SW480 (cell line): ENCODE measurements around the gene TSPYL1.
"Not testable (repeated sequence)": the region's sequence is repeated elsewhere in the genome, so short reads cannot be mapped to it uniquely, and the experiment has no call there.

Experiments used
- DNase-seq: peaks from one replicate; pipeline ENCODE4 v3.0.0-alpha.2; 2016; ENCODE audit warnings: low spot score

Gene TSPYL1

DNA sequence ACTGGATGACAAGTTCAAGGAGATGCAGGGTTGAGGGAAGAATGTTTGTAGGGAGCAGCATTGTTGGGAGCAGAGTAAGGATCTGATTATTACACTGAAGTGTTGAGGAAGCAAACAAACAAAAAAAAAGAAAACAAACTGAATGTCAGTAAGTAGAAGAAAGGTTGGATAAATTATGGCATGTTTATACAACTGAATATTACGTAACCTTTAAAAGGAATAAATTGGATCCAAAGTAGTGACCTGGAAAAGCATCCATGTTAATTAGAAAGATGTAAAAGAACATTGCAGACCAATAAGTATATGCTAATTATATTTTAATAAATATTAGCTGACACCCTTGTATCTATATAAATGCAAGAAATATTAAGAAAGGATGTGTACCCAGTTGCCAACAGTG is 12.8 kb upstream of the TSPYL1 start:
- DNase-seq = no peak

DNA sequence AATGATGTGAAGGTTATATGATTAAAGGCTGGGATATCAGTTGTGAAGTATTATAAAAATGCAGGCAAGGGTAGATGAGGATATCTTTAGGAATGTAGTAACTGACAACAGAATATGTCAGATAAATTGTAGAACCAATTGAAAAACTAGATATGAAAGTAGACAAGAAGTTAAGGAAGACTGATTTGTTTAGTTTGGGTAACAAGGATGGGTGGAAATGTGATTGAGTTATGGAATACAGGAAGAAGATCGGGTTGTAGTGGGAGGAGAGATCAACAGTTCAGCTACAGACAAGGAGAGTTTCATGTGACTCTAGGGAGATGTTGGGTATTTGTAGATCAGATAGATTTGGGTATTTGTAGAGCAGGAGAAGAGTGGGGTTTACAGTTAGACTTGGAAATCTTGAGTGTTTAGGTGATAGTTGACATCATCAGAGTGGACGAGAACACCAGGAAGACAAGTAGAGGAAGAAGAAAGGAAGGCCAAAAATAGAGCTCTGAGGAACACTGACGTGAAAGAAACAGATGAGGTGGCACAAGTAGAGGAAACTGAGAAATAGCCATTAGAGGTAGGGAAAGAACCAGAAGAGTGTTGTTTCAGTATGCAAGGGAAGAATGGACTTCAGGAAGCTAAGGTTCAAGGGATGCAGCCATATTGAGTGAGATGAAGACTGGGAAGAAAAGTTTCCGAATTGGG is 12.1 kb upstream of the TSPYL1 start:
- DNase-seq = no peak

DNA sequence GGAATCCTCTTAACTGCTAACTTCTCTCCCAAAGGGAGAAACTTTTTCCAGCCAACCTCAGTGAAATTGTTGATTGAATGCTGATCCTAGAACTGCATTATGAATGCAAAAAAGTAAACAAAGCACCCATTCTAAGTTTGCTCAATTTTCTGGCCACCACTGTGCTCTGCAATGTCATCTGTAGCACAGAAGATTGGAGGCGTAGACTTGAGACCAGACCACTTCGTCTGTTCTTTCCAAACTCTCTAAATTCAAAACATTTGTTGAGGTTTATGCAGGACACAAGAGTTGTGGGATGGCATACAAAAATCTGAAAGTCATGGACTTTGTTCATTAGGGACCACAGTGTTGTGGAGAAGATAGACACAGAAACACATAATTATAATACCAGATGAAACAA is 11.1 kb upstream of the TSPYL1 start:
- DNase-seq = no peak

DNA sequence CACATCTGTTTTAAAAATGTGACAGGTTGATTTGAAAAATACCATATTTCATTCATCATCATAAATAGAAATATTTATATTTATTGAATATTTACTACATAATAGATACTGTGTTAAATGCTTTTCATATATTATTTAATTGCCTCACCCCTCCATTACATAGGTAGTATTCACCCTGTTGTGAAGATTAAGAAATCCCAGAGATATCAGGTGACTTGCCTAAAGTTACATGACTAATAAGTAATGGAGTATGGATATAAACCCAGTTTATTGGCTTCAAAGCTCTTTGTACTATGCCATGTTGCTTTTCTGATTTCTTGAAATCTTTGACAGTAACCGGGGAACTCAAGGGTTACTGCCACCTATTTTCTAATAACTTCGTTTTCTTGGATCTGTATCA is 10.1 kb upstream of the TSPYL1 start:
- DNase-seq = no peak

DNA sequence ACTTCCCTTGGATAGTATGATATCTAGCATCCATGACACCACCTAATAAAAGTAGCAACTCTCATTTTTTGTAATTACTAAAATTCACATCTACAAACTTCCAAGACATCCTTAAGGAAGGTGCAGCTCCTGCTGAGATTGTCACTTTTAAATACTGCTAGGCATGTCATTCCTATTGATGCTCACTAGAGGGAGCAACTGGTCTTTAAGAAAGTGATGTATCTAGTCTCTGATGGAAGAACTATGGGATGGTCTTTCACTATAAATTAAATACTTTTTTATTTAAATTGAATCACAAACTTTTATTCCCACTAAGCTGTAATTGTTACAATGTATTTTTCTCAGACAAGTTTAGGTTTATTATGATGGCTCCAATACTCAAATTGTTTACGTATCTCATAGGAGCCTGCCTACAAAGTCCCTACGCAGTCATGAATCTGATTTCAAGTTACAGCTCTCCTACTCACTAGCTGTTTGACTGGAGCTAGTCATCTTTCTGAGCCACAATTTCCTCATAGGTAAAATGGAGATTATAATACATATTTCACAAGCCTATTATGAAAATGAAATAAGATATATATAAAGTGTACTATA is 8.1 kb upstream of the TSPYL1 start:
- DNase-seq = peak; percentile 35

DNA sequence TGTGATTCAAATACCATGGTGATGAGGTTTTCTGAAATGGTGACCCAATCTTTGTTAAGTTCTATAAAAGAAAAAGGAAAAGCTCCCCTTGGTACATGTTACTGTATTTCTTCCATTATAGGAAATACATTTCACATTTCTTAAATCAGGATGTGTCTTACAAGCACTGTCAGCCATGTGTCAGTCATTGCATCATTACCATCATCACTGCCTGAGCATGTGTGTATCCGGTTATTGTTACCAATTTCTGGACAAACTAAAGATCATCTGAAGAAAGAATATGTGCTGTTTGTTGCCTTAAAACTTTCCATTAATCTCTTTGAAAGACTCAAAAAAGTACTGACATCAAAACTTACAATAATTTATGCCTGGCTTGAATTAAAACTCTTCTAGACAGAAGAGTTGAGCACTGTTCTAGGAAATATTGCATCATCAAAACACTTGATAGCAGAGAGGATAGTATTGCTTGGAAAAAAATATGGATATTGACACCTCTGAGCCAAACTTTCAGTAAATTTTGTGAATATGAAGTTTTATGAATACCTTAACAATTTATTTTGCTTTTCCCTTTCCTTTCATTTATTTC is 7.1 kb upstream of the TSPYL1 start:
- DNase-seq = no peak

DNA sequence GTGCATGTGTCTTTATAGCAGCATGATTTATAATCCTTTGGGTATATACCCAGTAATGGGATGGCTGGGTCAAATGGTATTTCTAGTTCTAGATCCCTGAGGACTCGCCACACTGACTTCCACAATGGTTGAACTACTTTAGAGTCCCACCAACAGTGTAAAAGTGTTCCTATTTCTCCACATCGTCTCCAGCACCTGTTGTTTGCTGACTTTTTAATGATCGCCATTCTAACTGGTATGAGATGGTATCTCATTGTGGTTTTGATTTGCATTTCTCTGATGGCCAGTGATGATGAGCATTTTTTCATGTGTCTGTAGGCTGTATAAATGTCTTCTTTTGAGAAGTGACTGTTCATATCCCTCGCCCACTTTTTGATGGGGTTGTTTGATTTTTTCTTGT is 5.3 kb upstream of the TSPYL1 start:
- not testable (repeated sequence) for DNase-seq

DNA sequence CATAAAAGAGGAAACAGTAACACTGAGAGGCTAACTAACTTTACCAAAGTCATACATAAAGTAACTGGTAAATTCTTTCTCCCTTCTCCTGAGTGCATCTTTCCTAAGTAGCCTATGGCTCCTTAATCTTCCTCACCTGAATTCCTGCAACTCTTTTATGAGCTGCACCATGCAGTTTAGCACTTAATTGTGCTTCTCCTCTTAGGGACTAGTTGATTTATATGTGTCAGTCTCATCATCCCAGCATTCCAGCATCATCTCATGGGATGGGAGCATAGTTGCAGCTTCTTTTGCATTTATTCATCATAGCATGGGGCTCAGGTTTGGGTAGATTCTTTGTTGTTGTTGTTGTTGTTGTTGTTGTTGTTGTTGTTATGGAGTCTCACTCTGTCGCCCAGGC is 3.5 kb upstream of the TSPYL1 start:
- no peak for DNase-seq

DNA sequence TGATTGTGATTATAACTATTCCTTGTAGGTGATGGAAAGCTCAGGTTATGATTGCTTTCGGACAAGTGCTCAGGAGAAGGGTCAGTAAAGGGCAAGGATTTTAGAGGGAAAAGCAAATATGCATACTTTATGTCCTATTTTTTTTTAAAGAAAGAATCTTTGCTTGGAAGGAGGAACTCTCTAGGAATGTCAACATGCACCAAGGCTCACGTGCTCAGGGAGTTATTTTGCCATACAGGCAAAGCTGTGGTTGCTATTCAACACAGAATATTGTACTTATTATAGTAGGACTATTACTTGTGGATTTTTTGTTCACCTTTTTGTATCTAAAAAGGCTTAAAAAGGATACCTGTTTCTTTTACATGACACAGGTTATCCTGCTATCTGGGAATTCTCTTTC is 3.0 kb upstream of the TSPYL1 start:
- DNase-seq = no peak

DNA sequence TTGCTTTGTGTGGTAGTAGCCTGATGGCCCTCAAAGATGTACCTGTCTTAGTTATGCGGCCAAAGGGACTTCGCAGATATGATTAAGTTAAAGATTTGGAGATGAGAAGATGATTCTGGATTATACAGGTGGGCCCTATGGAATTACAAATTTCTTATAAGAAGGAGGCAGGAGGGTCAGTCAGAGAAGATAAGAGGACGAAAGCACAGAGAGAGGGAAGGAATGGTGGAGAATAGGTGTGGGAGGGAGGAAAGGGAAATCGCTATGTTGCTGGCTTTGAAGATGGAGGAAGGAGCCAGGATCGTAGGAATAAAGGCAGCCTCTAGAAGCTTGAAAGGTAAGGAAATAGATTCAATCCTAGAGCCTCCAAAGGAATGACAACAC is 1.2 kb upstream of the TSPYL1 start:
- no peak for DNase-seq

DNA sequence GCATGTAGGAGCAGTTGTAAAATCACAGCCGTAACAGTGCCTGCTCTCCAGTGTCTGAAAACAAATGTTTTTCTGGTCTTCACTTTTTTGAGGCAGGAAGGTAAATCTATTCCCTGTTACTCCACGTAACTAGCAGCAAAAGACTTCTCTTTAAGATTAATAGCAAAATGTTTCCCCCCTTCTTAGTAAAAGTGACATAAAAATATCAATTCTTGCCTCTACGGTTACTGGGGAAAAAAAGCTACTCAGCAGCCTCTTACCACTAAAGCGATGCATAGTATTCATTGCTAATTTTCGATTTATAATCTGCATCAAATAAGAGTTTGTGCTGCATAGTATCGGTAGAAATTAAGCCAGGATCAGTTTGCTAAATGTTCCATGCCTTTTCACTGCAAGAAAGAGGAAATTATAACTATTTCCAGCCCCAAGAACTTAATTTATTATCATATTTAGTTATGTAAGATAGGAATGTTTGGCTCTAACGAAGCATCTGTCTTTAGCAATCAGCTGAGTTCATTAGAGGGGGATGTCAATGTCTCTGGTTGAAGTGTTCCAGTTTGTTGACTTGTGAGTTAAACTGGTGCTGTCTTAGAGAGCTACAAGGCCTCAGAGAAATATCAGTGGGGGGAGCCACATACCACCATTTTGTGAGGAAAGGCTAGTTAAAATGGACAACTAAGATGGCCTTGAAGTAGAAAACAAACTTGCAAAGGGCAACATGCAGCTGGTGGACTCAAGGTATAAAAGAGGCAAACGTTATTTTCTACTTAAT is 617 bp upstream of the TSPYL1 start:
- peak; percentile 2 for DNase-seq

DNA sequence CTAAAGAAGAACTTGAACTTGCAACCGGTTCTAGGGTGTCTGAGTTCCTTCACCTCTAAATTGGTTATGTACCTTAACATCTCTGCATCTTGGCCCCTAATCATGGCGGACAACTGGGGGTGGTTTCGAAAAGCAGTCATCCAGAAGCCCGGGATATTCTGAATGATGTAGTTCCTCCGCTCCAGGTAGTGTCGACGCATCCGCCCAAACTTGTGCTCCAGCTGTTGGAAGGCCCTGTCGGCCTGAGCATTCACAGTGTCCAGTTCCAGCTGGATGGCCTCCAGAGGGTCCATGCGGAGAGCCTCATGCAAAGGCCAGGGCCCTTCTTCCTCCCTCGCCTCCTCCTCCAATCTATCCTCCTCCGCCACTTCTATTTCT is 887 bp downstream of the TSPYL1 start:
- DNase-seq = peak; percentile 0

DNA sequence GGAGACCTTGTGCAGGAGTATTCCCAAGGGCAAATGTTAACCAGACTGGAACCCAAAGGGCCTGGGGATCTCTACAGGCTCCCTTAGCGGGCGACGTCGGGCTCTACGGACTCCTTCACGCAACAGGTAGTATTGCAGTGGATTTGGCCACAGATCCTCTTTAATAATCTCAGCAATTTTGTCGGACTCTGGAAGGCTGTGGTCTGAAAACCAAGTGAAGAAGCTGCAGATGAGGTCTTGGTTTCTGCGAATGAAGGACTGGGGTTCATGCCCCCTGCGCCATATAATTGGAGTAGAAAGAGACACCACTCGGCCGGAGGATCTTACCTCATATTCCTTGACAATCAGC is 1.3 kb downstream of the TSPYL1 start:
- no peak for DNase-seq

DNA sequence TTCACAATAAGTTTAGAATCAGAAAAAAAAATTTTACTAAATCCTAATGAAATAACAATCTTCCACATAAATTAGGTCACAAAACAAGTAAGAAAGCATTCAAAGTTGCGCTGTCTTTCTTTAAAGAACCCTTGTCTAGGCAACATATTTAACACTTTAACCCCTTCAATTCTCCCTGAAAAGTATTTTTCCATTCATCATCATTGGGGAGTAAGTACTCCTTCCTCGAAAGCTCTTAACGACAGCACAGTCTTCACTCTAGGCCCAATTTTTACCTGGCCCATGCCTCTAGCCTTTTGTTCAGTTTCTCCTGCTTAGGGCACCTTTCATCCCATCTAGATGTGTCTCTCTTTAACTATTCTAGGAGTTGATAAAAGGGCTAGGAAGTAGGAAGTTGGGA is 2.6 kb downstream of the TSPYL1 start:
- DNase-seq = no peak

DNA sequence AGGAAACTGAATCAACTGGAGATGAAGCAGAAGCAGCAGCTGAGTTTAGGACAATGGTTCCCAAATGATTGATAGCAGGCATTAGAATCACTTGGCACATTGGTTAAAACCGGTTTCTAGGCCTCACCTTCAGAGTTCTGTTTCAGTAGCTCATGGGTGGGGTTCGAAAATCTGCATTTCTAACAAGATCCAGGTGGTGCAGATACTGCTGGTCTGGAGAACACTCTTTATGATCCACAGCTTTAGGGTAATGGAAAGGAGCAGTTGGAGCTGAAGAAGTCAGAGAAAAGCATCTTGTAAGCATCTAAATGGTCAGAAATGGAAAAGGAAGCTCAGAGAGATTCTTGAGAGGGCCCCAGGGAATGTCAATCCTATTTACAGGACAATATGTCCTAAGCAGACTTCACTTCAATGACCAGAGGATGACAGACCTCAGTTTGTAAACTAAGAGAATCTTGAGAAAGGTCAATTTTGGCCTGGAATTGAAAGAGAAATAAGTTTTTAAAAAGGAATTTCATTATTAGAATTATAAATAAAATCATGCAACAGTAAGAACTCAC is 8.5 kb downstream of the TSPYL1 start:
- no peak for DNase-seq

DNA sequence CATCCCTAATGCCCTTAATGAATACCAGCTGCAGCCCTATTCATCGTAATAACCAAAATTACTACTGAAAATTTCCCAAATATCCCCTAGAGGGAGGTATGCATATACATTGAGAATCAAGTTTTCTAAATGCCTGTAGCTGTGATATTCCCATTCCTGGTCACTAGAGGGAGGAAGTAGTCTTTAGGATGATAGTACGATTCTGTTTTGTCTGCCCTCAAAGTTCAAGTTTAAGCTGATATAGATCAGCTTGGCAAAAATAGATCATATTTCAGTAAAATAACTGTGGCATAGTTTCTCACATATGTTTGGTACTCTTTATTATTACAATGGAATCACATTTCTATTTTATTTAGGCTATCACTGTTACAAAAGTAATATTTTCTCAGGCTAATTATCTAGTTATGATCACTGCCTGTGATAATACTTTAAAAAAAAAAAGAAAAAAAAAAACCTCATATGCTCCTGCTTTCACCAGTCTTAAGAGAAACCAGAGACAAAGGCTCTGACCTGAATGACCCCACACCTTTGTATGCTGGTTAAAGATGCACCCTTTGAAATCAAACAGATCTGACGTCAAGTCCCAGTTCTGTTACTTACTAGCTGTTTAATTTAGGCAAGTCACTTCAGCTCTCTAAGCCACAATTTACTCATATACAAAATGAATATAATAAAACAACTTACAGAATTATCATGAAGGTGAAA is 11.0 kb downstream of the TSPYL1 start:
- DNase-seq = peak; percentile 79

DNA sequence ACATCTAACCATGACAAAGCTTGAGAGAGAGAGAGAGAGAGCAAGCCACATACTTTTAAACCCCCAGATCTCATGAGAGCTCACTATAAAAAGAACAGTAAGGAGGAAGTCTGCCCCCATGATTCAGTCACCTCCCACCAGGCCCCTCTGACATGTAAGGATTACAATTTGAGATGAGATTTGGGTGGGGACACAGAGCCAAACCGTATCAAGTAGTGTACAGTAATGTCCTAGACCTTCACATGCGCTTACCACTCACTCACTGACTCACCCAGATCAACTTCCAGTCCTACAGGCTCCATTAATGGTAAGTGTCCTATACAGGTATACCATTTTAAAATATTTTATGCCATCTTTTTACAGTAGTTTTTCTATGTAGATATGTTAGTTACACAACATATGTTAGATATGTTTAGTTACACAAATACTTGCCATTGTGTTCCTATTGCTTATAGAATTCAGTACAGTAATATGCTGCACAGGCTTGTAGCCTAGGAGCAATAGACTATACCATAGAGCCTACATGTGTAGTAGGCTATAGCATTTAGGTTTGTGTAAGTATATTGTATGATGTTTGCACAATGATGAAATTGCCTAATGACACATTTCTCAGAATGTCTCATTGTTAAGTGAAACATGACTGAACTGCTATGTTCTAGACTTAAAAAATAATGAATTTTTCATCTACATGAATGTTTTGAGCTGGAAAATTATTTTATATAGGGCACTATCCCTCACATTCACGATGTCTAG is 11.7 kb downstream of the TSPYL1 start:
- DNase-seq = no peak

DNA sequence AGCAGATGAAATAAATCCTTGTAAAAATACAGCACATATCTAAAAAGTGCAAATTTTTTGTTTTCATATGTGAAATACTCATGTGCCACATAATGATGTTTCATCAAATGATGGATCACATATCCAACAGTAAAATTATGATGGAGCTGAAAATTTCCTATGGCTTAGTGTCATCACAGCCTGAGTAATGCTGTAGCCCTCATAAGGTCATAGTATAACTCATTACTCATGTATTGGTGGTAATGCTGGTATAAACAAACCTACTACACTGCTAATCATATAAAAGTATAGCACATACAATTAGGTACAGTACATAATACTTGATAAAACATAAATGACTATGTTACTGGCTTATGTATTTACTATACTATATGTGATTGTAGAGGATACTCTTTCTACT is 12.9 kb downstream of the TSPYL1 start:
- no peak for DNase-seq

DNA sequence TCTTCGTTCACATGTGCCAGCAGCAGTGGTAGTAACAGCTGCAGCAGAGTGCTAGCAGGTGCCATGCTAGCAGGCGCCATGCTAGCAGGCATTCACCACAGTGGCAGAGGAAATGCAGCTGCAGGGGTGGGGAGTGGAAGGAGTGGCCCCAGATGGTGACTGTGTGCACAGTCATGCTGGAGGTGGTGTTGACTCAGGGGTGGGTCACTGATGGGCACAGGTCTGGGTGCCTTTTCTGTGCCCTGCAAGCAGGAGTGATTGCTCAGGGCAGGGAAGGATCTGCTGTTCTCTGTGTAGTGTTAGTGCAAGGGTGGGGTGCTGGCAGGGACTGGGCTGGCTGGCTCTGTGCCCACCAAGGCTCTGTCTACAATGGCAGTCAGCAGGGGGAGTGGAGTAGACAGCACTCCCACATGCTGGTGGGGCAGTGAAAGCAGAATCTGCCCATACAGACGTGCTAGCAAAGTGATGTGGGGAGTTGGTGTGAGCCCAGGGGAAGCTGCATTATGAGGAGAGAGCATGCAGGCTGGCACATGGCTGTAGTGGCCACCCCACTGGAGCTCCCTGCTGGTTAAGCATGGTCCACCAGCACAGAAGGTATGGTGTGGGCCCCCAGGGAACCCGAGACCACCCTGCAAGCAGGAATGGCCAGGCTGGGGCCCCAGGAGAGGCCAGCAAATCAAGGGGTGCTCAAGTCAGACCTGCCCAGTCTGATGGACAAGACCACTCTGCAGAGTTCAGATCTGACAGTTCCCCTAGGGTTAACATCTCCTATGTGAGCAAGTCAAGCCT is 14.5 kb downstream of the TSPYL1 start:
- no peak for DNase-seq

DNA sequence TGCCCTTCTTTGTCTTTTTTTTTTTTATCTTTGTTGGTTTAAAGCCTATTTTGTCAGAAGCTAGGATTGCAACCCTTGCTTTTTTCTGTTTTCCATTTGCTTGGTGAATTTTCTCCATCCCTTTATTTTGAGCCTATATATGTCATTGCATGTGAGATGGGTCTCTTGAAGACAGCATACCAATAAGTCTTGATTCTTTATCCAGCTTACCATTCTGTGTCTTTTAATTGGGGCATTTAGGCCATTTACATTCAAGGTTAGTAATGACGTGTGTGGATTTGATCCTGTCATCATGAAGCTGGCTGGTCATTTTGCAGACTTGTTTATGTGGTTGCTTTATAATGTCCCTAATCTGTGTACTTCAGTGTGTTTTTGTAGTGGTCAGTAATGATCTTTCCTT is 16.4 kb downstream of the TSPYL1 start:
- DNase-seq = no peak

DNA sequence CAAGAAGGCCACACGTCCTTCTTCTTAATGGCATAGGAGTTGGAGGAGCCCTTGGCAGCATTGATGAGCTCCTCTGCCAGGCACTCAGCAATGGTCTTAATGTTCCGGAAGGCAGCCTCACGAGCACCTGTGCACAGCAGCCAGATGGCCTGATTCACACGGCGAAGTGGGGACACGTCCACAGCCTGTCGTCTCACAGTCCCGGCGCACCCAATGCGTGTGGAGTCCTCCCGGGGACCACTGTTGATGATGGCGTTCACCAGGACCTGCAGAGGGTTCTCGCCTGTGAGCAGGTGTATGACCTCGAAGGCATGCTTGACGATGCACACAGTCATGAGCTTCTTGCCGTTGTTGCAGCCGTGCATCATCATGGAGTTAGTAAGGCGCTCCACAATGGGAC is 21.2 kb downstream of the TSPYL1 start:
- DNase-seq = no peak
